SK-N-SH (cell line): ENCODE results near the gene HOXB6.

Experiments used
- CHD2 ChIP-seq: fragments of 150-350 bp; IDR thresholded peaks from 2 replicates; pipeline ENCODE4 v1.6.1; 2018; ENCODE audit warnings: low read length; ENCODE audit not compliant: partially characterized antibody
- EP300 ChIP-seq, 2 experiments: IDR thresholded peaks; 2 replicates each; pipeline versions ENCODE4 v1.4.0 to v1.6.1; 2012; ENCODE audit warnings: borderline replicate concordance in 1 of 2, low read depth in 1 of 2, low read length in 1 of 2
- POLR2AphosphoS5 ChIP-seq: IDR thresholded peaks from 2 replicates; pipeline ENCODE4 v1.6.1; 2012; ENCODE audit warnings: low read depth, low read length
- TEAD4 ChIP-seq: IDR thresholded peaks from 2 replicates; pipeline ENCODE4 v1.4.0; 2012; ENCODE audit warnings: mild to moderate bottlenecking, borderline replicate concordance; ENCODE audit not compliant: insufficient read depth
- TF ChIP-seq, protein P1 (sequence below): fragments of 200-600 bp; sonication (generic); IDR thresholded peaks from 2 replicates; pipeline ENCODE4 v1.6.1; 2017; ENCODE audit warnings: antibody characterized with exemption, mild to moderate bottlenecking, moderate library complexity
- TF ChIP-seq, protein P2 (sequence below): IDR thresholded peaks from 2 replicates; pipeline ENCODE4 v1.6.1; 2012; ENCODE audit warnings: mild to moderate bottlenecking, low read depth, low read length, moderate library complexity
- TF ChIP-seq, protein P3 (sequence below): IDR thresholded peaks from 2 replicates; pipeline ENCODE4 v1.4.0; 2012; ENCODE audit warnings: low read depth
- TF ChIP-seq, protein P4 (sequence below): IDR thresholded peaks from 2 replicates; pipeline ENCODE4 v1.4.0; 2012; ENCODE audit warnings: low read depth, borderline replicate concordance

DNA sequence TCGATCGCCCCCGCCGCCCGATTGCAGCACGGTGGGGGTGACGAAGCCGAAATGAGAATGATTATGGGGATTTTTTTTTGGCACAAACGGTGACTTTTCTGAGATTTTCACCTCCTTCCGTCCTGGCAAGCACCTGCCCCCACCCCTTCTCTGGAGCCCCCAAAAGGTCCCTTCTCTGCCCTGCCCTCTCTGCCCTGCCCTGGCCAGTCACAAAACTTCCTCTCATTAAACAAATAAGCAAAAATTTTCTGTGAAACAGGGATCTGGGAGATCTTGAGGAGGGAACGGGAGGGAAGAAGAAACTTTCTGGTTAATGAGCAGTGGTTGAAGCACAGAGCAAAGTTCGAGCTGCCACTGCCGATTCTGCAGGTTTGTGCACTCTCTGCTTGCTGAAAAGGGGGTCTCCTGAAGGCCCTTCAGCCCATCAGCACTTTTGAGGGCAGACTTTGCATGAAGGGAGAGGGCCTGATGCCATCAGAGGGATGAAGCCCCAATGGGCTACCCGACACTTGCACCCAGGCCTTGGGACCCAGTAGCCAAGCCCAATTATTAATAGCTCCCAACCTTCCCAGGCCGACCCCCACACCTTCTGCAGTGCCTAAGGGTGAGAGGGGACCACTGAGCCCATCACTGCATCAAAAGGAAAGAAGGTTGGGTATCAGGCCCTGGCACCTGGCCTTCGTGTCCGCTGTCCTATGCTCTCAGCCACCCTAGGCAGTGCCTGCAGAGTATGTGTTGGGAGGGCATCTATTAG is 11.4 kb upstream of the HOXB6 start:
- TF ChIP-seq, protein P1, sequence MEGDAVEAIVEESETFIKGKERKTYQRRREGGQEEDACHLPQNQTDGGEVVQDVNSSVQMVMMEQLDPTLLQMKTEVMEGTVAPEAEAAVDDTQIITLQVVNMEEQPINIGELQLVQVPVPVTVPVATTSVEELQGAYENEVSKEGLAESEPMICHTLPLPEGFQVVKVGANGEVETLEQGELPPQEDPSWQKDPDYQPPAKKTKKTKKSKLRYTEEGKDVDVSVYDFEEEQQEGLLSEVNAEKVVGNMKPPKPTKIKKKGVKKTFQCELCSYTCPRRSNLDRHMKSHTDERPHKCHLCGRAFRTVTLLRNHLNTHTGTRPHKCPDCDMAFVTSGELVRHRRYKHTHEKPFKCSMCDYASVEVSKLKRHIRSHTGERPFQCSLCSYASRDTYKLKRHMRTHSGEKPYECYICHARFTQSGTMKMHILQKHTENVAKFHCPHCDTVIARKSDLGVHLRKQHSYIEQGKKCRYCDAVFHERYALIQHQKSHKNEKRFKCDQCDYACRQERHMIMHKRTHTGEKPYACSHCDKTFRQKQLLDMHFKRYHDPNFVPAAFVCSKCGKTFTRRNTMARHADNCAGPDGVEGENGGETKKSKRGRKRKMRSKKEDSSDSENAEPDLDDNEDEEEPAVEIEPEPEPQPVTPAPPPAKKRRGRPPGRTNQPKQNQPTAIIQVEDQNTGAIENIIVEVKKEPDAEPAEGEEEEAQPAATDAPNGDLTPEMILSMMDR, result no peak
- no peak for TF ChIP-seq TEAD4
- TF ChIP-seq, protein P2, sequence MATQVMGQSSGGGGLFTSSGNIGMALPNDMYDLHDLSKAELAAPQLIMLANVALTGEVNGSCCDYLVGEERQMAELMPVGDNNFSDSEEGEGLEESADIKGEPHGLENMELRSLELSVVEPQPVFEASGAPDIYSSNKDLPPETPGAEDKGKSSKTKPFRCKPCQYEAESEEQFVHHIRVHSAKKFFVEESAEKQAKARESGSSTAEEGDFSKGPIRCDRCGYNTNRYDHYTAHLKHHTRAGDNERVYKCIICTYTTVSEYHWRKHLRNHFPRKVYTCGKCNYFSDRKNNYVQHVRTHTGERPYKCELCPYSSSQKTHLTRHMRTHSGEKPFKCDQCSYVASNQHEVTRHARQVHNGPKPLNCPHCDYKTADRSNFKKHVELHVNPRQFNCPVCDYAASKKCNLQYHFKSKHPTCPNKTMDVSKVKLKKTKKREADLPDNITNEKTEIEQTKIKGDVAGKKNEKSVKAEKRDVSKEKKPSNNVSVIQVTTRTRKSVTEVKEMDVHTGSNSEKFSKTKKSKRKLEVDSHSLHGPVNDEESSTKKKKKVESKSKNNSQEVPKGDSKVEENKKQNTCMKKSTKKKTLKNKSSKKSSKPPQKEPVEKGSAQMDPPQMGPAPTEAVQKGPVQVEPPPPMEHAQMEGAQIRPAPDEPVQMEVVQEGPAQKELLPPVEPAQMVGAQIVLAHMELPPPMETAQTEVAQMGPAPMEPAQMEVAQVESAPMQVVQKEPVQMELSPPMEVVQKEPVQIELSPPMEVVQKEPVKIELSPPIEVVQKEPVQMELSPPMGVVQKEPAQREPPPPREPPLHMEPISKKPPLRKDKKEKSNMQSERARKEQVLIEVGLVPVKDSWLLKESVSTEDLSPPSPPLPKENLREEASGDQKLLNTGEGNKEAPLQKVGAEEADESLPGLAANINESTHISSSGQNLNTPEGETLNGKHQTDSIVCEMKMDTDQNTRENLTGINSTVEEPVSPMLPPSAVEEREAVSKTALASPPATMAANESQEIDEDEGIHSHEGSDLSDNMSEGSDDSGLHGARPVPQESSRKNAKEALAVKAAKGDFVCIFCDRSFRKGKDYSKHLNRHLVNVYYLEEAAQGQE, result no peak
- TF ChIP-seq, protein P3, sequence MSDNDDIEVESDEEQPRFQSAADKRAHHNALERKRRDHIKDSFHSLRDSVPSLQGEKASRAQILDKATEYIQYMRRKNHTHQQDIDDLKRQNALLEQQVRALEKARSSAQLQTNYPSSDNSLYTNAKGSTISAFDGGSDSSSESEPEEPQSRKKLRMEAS, result no peak
- no peak for TF ChIP-seq EP300 (IDR thresholded peaks at IDR 0.05; ENCODE audit: borderline replicate concordance in 1 of 2, low read depth in 1 of 2, low read length in 1 of 2)
- TF ChIP-seq, protein P4, sequence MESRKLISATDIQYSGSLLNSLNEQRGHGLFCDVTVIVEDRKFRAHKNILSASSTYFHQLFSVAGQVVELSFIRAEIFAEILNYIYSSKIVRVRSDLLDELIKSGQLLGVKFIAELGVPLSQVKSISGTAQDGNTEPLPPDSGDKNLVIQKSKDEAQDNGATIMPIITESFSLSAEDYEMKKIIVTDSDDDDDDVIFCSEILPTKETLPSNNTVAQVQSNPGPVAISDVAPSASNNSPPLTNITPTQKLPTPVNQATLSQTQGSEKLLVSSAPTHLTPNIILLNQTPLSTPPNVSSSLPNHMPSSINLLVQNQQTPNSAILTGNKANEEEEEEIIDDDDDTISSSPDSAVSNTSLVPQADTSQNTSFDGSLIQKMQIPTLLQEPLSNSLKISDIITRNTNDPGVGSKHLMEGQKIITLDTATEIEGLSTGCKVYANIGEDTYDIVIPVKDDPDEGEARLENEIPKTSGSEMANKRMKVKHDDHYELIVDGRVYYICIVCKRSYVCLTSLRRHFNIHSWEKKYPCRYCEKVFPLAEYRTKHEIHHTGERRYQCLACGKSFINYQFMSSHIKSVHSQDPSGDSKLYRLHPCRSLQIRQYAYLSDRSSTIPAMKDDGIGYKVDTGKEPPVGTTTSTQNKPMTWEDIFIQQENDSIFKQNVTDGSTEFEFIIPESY, result no peak
- no peak for TF ChIP-seq POLR2AphosphoS5
- no peak for TF ChIP-seq CHD2
